ENCODE measurements around the gene BCAM.

BCAM gene

DNA sequence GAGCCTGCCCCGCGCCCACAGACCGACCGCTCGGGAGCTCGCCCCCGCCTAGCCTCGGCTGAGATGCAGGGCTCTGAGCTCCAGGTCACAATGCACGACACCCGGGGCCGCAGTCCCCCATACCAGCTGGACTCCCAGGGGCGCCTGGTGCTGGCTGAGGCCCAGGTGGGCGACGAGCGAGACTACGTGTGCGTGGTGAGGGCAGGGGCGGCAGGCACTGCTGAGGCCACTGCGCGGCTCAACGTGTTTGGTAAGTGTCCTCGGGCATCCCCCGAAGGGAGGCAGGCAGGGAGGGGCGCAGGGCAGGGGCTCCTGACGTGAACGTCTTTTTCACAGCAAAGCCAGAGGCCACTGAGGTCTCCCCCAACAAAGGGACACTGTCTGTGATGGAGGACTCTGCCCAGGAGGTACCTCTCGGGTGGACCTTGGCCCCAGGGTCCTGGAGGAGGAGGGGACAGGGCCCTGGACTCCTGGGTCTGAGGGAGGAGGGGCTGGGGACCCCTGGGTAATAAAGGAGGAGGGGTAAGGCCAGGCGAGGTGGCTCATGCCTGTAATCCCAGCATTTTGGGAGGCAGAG is 3.3 kb downstream of the BCAM start:
- TF ChIP-seq POLR2AphosphoS5 (IDR thresholded peaks at IDR 0.05; ENCODE audit: low read depth, low read length) (no peak), POLR2A (IDR thresholded peaks at IDR 0.05; ENCODE audit: low read depth, low read length) (no peak), TAF1 (IDR thresholded peaks at IDR 0.05; ENCODE audit: borderline replicate concordance, low read depth, low read length) (no peak)
- FAIRE-seq (no peak), DNase-seq (ENCODE audit: insufficient read length) (no peak)

DNA sequence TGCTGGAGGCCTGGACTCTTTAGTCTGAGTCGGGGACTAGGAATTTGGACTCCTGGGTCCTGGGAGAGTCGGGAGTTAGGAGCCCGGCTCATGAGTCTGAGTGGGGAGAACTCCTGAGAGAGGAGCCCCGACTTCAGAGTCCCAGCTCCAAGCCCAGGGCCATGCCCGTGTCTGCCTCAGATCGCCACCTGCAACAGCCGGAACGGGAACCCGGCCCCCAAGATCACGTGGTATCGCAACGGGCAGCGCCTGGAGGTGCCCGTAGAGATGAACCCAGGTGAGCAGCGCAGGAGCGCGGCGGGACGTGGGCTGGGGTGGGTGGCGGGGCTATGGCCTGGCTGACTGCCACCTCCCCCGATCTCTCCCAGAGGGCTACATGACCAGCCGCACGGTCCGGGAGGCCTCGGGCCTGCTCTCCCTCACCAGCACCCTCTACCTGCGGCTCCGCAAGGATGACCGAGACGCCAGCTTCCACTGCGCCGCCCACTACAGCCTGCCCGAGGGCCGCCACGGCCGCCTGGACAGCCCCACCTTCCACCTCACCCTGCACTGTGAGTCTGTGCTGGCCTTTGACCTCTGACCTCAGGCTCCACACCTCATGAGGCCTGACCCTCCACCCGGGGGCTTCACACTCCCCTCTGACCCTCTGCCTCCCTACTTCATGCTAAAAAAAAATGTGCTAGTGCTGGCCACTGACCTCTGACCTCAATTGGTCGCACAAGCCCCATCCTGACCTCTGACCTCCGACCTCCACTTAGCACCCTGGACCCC is 4.4 kb downstream of the BCAM start:
- no peak for DNase-seq (ENCODE audit: insufficient read length)
- no peak for TF ChIP-seq TAF1 (IDR thresholded peaks at IDR 0.05; ENCODE audit: borderline replicate concordance, low read depth, low read length)
- FAIRE-seq: no peak

DNA sequence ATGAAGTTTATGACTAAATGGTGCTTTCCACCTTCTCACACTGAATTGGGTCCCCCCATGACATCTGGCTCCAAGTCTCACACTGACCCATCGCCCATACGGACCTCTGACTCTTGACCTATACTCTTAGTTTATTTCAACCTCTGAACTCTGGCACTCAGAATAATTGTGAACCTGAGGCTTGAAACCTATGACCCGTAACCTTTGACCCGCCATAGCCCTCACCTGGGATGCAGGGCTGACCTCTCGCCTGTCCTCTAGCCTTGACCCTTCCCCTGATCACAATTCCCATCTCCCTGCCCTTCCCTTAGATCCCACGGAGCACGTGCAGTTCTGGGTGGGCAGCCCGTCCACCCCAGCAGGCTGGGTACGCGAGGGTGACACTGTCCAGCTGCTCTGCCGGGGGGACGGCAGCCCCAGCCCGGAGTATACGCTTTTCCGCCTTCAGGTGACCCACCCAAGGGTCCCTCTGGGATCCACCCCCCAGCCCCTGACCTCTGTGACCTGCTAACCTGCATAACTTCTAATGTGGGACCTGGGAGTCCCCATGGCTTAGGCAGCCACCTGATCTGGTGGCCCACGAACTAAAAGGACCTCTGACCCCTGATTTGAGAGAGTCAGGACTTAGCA is 5.1 kb downstream of the BCAM start:
- TF ChIP-seq TAF1 (IDR thresholded peaks at IDR 0.05; ENCODE audit: borderline replicate concordance, low read depth, low read length): no peak
- TF ChIP-seq POLR2AphosphoS5 (IDR thresholded peaks at IDR 0.05; ENCODE audit: low read depth, low read length): no peak
- FAIRE-seq (no peak), DNase-seq (ENCODE audit: insufficient read length) (no peak)

GRCh38 chr19:44814517-44814916 is 5.6 kb downstream of the BCAM start:
- FAIRE-seq (no peak), DNase-seq (ENCODE audit: insufficient read length) (no peak)
- TF ChIP-seq POLR2A (IDR thresholded peaks at IDR 0.05; ENCODE audit: low read depth, low read length) (no peak), TAF1 (IDR thresholded peaks at IDR 0.05; ENCODE audit: borderline replicate concordance, low read depth, low read length) (no peak), POLR2AphosphoS5 (IDR thresholded peaks at IDR 0.05; ENCODE audit: low read depth, low read length) (no peak)

DNA sequence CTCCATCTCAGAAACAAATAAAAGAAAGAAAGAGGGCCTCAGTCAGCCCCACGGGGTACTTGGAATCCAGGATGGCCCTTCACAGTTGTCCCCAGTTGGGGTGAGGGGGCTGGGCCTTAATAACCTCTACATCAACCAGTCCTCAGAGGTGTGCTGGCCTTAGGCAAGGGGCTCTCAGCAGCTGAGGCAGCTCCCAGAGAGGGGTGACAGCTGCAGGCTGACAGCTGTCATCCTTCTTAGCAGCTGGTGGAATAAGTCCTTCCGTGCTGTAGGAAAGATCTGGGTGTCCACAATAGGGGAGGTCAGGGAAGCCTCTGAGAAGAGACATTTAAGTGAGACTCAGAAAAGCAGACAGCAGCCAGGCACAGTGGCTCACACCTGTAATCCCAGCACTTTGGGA is 7.4 kb downstream of the BCAM start:
- DNase-seq (ENCODE audit: insufficient read length): no peak
- TF ChIP-seq TAF1 (IDR thresholded peaks at IDR 0.05; ENCODE audit: borderline replicate concordance, low read depth, low read length) (no peak), POLR2AphosphoS5 (IDR thresholded peaks at IDR 0.05; ENCODE audit: low read depth, low read length) (no peak), POLR2A (IDR thresholded peaks at IDR 0.05; ENCODE audit: low read depth, low read length) (no peak)
- no peak for FAIRE-seq

DNA sequence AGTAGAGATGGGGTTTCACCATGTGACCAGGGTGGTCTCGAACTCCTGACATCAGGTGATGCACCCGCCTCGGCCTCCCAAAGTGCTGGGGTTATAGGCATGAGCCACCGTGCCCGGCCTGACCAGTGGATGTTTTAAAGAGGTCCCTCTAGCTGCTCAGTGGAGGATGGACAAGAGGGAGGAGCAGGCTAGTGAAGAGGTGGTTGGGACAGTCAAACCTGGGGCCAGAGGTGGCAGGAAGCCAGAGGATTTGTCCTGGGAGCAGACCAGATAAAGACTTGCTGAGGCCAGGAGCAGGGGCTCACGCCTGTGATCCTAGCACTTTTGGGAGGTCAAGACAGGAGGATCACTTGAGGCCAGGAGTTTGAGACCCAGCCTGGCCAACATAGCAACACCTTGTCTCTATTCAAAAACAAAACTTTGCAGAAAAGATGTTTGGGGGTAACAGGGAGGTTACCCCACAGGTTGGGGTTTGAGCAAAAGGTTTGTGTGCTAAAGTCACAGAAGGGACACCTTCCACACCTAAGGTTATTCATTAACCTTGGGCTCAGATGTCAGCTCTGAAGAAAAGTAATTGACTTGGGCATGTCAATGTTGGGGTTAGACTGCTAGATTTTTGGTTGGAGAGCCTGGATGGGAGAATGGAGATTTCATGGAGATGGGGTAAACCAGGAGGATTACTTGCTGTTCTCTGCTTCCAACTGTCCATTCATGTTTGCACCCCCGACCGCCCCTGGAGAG is 9.0 kb downstream of the BCAM start:
- DNase-seq (ENCODE audit: insufficient read length): no peak
- FAIRE-seq: no peak
- TF ChIP-seq POLR2A (IDR thresholded peaks at IDR 0.05; ENCODE audit: low read depth, low read length): no peak
- TF ChIP-seq TAF1 (IDR thresholded peaks at IDR 0.05; ENCODE audit: borderline replicate concordance, low read depth, low read length): no peak
- no peak for TF ChIP-seq POLR2AphosphoS5 (IDR thresholded peaks at IDR 0.05; ENCODE audit: low read depth, low read length)

DNA sequence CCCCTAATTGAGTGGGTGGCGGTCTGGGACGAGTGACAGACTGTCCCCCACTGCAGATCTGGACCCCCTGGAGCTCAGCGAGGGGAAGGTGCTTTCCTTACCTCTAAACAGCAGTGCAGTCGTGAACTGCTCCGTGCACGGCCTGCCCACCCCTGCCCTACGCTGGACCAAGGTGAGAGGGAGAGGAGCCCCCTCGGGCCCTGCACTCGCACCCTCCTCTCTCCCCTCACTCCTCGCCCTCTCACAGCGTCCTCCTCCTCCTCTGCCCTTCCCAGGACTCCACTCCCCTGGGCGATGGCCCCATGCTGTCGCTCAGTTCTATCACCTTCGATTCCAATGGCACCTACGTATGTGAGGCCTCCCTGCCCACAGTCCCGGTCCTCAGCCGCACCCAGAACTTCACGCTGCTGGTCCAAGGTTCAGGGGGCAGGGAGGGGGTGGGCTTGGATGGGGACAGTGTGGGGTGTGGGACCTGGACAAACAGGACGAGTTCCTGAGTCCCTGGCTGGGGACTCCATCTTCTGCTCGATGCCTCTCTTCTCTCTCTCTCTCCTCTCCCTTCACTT is 9.6 kb downstream of the BCAM start:
- TF ChIP-seq POLR2AphosphoS5 (IDR thresholded peaks at IDR 0.05; ENCODE audit: low read depth, low read length): no peak
- TF ChIP-seq TAF1 (IDR thresholded peaks at IDR 0.05; ENCODE audit: borderline replicate concordance, low read depth, low read length): no peak
- no peak for TF ChIP-seq POLR2A (IDR thresholded peaks at IDR 0.05; ENCODE audit: low read depth, low read length)
- no peak for FAIRE-seq

GRCh38 chr19:44819246-44819832 is 10.4 kb downstream of the BCAM start:
- no peak for TF ChIP-seq POLR2A (IDR thresholded peaks at IDR 0.05; ENCODE audit: low read depth, low read length)
- no peak for TF ChIP-seq TAF1 (IDR thresholded peaks at IDR 0.05; ENCODE audit: borderline replicate concordance, low read depth, low read length)
- TF ChIP-seq POLR2AphosphoS5 (IDR thresholded peaks at IDR 0.05; ENCODE audit: low read depth, low read length): no peak
- FAIRE-seq (no peak), DNase-seq (ENCODE audit: insufficient read length) (no peak)

More for the DNA sequence above, 9.6 kb downstream of the BCAM start:
- DNase-seq (ENCODE audit: insufficient read length): no peak

DNA sequence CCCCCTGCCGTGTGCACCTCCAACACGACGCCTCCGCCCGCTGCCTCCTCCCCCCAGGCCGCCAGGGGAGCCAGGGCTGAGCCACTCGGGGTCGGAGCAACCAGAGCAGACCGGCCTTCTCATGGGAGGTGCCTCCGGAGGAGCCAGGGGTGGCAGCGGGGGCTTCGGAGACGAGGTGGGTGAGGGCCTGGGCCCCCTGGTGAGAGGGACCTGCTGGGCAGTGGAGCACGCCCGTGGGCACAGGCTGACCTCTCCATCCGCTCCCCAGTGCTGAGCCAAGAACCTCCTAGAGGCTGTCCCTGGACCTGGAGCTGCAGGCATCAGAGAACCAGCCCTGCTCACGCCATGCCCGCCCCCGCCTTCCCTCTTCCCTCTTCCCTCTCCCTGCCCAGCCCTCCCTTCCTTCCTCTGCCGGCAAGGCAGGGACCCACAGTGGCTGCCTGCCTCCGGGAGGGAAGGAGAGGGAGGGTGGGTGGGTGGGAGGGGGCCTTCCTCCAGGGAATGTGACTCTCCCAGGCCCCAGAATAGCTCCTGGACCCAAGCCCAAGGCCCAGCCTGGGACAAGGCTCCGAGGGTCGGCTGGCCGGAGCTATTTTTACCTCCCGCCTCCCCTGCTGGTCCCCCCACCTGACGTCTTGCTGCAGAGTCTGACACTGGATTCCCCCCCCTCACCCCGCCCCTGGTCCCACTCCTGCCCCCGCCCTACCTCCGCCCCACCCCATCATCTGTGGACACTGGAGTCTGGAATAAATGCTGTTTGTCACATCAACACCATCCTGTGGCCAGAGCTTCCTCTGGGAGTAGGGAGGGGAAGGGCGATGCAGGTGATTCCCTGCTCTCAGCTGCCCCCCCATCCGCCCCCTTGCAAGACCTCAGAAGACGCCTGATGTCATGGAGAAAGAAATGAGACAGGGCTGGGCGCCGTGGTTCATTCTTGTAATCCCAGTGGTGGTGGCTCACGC is 12.0 kb downstream of the BCAM start:
- no peak for TF ChIP-seq POLR2AphosphoS5 (IDR thresholded peaks at IDR 0.05; ENCODE audit: low read depth, low read length)
- no peak for TF ChIP-seq POLR2A (IDR thresholded peaks at IDR 0.05; ENCODE audit: low read depth, low read length)
- no peak for TF ChIP-seq TAF1 (IDR thresholded peaks at IDR 0.05; ENCODE audit: borderline replicate concordance, low read depth, low read length)
- DNase-seq (ENCODE audit: insufficient read length) (no peak), FAIRE-seq (no peak)

- no peak for TF ChIP-seq POLR2AphosphoS5 (IDR thresholded peaks at IDR 0.05; ENCODE audit: low read depth, low read length)
- TF ChIP-seq TAF1 (IDR thresholded peaks at IDR 0.05; ENCODE audit: borderline replicate concordance, low read depth, low read length): no peak
- TF ChIP-seq POLR2A (IDR thresholded peaks at IDR 0.05; ENCODE audit: low read depth, low read length): no peak
- FAIRE-seq (no peak), DNase-seq (ENCODE audit: insufficient read length) (no peak)
These were observed 13.3 kb downstream of the BCAM start for GRCh38 chr19:44822177-44822576.
